ENCODE measurements around the gene NAGK. TPM values are rescaled to one million over a fixed set of nuclear protein-coding genes. Genes with fewer than 3 reads are reported as not detected.

The NAGK gene
- 70.6 and 106 TPM in 2 replicates for total RNA-seq

GRCh38 chr2:71068218-71069035, at the start of gene NAGK:
TSS of gene NAGK (plus strand) at chr2:71068648. CDS start at chr2:71068684, 36 bp downstream.

Other genes starting within 250 kb of the NAGK start
- not detected in 2 replicates for gene CLEC4F, start 248.0 kb upstream of the NAGK start, total RNA-seq
- gene CD207, start 232.8 kb upstream of the NAGK start, total RNA-seq: 0.09 TPM in 1 of 2 replicates, not detected in the other
- gene VAX2, start 168.1 kb upstream of the NAGK start, total RNA-seq: 0.79 and 2.4 TPM in 2 replicates
- gene ATP6V1B1, start 132.7 kb upstream of the NAGK start, total RNA-seq: 0.79 and 1.3 TPM in 2 replicates
- gene ANKRD53, start 90.0 kb upstream of the NAGK start, total RNA-seq: 0.95 and 1.7 TPM in 2 replicates
- 22.1 and 34.9 TPM in 2 replicates for gene TEX261, start 73.8 kb upstream of the NAGK start, total RNA-seq
- 23.8 and 25.1 TPM in 2 replicates for gene MCEE, start 61.6 kb downstream of the NAGK start, total RNA-seq
- gene MPHOSPH10, start 62.0 kb downstream of the NAGK start, total RNA-seq: 12.8 and 17.0 TPM in 2 replicates
- gene PAIP2B, start 158.5 kb downstream of the NAGK start, total RNA-seq: 0.63 and 0.94 TPM in 2 replicates